HPDE6-E6E7 (cell line): Measurements from ENCODE around the gene SMC1B.
"Not testable (repeated sequence)": the region's sequence is repeated elsewhere in the genome, so short reads cannot be mapped to it uniquely, and the experiment has no call there.

ENCODE experiments used
- DNase-seq: peaks from one replicate; pipeline ENCODE4 v3.0.0; 2011; ENCODE audit warnings: missing footprints; ENCODE audit errors: extremely low spot score

SMC1B gene

DNA sequence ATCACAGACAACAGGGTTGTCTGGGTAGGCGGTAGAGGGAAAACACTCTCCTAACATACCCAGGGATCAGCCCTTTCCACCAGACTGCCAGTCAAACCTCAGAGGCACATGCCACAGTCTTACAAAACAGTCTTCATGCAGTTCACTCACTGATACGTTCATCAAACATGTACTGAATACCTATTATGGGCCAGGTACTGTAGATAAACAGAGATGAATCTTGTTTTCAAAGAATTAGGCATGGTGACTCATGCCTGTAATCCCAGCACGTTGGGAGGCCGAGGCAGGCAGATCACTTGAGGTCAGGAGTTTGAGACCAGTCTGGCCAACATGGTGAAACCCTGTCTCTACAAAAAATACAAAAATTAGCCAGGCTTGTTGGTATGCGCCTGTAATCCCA is 60.6 kb downstream of the SMC1B start:
- peak; percentile 19 for DNase-seq

GRCh38 chr22:45351956-45352355 is 61.4 kb downstream of the SMC1B start:
- DNase-seq: no peak

GRCh38 chr22:45349916-45350315 is 63.5 kb downstream of the SMC1B start:
- no peak for DNase-seq

GRCh38 chr22:45344334-45344733 is 69.1 kb downstream of the SMC1B start:
- no peak for DNase-seq

GRCh38 chr22:45343143-45343542 is 70.3 kb downstream of the SMC1B start:
- no peak for DNase-seq

DNA sequence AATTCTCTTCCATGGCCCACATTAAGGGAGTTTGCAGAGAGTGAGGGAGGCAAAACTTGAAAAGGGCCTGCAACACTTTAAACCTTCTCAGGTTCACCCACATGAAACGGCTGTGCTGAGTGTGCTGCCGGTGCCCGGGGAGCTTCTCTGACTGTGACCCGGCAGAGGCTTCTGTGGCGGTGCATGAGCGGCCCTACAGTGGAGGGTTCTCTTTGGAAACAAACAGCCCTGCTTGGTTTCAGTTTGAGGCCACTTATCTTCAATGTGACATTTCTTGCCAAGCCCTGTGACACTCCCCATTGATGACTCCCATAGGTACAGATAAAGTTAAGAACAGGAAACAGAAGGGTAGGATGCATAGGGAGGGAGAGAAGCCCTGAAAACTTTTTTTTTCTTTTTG is 71.9 kb downstream of the SMC1B start:
- no peak for DNase-seq

DNA sequence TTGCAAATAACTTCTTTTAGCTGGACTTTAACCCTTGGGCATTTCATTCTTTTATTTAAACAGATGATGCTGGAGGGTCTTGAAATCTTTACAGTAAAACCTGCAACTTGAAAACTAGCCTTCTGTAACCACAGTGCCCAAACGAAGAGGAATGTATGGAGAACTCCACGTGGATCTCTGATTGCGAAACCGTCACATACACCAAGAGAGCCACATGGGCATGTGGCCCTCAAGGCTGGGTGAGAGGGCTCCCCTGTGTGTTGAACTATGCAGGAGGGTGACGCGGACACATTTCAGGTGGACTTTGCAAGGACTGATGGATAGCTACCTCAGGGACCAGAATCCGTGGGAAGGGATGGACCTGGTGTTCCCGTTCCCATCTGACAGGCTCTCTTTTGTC is 73.1 kb downstream of the SMC1B start:
- DNase-seq: no peak

- DNase-seq: no peak
Measured at GRCh38 chr22:45338795-45339194, 74.6 kb downstream of the SMC1B start.

DNA sequence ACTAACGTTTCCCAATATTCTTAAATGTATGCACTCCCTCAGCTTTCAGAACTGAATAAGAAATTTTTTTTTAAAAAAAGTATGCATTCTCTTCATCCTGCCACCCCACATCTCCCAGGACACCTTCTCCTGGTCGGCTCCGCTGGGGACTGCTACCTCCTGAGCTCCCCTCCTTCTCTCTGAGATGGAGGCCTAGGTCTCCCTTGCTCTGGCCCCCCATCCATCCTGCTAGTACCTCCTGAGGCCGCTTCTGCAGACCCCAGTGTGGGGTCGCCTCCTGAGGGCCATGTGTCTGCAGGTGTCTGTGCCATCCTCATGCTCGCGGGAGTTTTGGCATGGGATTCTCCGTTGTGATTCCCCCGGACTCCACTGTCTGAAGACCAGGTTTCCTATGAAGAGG is 75.9 kb downstream of the SMC1B start:
- DNase-seq: no peak

GRCh38 chr22:45336971-45337431 is 76.4 kb downstream of the SMC1B start:
- DNase-seq: no peak

- DNase-seq: no peak
Measured at GRCh38 chr22:45335854-45336522, 77.4 kb downstream of the SMC1B start.

DNA sequence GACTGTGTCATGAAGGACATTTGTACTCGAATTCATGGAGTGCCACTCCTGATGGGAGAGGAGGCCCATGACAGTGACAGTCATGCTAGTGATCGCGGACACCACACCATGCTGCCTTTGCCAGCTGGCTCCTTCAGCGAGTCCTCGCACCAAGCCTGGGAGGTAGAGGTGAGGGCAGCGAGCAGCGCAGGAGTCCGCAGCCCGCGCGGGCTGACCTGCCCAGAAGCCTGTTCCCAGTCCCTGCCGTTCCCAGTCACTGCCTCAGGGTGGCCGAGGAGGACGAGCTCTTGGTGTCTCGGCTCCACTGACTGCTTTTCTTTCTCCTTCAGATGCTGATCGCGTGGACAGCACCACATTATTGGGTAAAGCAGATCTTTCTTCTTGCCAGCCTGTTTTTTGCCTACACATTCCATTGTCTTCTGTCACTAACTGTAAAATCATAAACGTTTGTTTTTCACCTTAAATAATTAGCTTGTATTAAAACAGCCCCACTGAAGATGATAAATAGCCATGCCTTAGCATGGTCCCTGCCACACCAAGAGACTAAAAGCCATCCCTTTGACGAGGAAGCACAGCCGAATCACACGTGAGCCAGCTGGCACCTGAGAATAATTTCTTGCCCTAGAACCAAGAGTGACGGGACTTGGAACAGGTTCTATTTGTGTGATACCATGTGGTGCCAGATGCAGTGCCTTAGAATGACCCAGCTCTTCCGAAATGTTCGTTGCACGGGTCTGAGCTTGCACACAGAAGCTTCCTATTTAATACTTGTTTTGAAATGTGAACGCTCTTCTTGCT is 78.2 kb downstream of the SMC1B start:
- DNase-seq: no peak

DNA sequence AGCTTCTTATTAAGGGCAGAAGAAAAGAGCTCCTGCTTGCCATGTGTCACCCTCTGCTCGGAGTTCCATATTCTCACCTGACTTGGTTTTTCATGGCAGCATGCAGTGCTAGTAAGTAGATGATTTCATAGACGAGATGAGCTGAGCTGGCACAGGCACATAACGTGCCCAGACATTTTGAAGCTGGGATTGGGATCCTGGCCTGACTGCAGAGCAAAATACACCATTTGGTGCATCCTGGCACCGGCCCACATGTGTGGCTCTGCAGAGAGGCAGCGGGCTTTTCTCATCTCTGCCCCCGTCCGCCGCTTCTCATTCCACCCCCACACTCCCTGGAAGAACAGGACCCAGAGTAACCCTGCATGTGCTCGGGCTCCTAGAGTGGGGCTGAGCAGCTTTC is 78.9 kb downstream of the SMC1B start:
- DNase-seq: no peak

DNA sequence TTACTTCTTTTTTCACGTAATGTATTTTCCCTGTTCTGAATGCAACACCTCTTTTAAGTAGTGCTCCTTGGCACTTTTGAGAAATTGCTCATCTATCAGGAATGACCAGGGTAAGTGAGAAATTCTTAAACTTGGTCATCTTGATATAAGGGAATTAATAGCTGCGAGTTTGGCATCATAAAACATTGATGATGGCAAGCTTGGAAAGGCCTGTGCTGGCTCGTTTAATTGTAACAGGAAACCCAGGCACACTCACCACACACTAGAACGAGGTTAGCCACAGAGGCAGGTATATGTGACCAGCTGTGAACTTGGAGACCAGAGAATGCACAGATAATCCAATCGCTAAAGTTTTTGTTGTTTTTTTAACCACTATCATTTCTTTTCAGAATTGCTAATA is 79.3 kb downstream of the SMC1B start:
- DNase-seq: no peak

DNA sequence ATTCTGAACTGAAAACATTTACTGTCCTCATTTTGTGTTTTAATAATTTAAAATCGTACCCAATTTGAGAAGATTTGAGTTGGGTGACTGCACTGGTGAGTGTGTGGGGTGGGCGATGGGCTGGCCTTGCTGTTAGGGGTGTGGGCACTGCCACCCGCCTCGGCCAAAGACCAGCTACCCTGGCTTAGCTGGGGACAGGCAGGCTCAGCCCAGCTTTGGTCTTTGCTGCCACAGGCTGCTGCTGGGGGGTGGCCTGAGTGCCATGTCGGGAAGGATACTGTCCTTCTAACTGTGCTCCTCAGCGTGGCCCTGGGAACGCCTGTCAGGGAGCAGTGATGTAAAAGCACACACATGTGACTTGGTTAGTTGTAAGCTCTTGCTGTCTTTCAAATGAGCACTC is 81.4 kb downstream of the SMC1B start:
- DNase-seq: no peak

DNA sequence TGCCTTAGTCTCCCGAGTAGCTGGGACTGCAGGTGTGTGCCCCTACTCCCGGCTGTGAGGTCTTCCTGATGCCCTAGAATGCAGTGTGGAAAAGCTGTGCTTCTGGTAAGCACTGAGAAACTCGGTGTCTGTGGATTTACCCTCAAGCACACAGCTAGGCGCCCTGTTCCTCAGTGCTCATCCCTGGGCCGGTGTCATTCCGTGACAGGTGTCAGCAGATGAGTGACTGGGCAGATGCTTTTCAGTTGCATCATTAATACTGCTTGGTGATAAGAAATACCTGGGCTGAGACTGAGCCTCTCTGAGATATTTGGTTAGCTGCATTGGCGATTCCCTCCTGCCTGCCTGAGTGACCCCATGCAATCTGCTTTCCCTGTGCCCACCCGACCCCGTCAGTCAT is 81.9 kb downstream of the SMC1B start:
- no peak for DNase-seq

DNA sequence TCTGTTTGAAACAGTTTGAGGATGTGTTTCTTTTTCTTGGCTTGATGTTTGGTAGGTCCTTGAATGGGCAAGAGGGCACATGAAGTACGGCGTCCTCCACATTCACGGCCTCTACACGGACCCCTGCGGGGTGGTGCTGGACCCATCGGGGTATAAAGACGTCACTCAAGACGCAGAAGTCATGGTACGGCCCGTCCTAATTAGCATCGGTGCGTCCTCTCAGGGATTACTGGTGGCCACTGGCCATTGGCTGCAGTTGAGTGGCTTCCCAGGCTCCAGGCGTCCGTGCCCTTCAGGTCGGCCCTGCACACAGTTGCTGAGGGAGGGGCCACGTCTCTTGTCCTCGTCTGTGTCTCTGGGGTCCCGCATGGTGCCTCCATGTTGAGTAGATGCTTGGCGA is 82.9 kb downstream of the SMC1B start:
- DNase-seq: no peak

DNA sequence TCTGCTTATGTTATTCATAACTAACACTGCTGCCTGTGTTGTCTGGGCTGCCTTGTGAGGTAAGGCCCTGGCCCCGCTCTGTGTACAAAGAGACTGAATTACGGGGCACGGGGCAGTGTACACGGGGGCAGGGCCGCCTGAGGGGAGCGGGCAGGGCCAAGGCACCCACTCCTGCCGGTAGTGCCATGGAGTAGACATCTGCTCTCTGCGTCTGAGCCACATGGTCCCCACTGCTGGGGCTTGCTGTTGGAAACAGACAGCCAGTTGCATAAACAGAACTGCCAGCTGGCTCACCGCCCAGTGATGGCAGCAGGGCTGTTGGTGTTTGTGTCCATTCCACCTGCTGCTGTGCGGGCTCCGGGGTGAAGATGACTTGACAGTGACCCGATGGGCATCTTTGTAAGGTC is 83.9 kb downstream of the SMC1B start:
- DNase-seq: no peak

GRCh38 chr22:45328822-45329529 is 84.4 kb downstream of the SMC1B start:
- DNase-seq: no peak

- not testable (repeated sequence) for DNase-seq
Measured at GRCh38 chr22:45328261-45328660, 85.1 kb downstream of the SMC1B start.

- DNase-seq: no peak
Measured at GRCh38 chr22:45324311-45324711, 89.1 kb downstream of the SMC1B start.

GRCh38 chr22:45323695-45324094 is 89.7 kb downstream of the SMC1B start:
- no peak for DNase-seq
